Measurements from ENCODE around the gene B9D1.

DNA sequence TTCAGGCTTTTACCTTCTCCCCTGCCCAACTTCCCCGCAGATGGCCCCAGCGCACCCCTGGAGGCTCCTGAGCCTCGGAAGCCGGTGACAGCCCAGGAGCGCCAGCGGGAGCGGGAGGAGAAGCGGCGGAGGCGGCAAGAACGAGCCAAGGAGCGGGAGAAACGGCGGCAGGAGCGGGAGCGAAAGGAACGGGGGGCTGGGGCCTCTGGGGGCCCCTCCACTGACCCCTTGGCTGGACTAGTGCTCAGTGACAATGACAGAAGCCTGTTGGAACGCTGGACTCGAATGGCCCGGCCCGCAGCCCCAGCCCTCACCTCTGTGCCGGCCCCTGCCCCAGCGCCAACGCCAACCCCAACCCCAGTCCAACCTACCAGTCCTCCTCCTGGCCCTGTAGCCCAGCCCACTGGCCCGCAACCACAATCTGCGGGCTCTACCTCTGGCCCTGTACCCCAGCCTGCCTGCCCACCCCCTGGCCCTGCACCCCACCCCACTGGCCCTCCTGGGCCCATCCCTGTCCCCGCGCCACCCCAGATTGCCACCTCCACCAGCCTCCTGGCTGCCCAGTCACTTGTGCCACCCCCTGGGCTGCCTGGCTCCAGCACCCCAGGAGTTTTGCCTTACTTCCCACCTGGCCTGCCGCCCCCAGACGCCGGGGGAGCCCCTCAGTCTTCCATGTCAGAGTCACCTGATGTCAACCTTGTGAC is 19.4 kb upstream of the B9D1 start:
- TF ChIP-seq NR2F2 (IDR thresholded peaks at IDR 0.05; ENCODE audit: borderline replicate concordance, low read depth) (no peak), EP300 (IDR thresholded peaks at IDR 0.05; ENCODE audit: low read depth in 2 of 2, low read length in 2 of 2) (no peak), EP300 (CRISPR knock-in tag; IDR thresholded peaks at IDR 0.05; ENCODE audit: borderline replicate concordance) (no peak), KAT8 (CRISPR knock-in tag; IDR thresholded peaks at IDR 0.05) (no peak)
- TF ChIP-seq, protein P1, sequence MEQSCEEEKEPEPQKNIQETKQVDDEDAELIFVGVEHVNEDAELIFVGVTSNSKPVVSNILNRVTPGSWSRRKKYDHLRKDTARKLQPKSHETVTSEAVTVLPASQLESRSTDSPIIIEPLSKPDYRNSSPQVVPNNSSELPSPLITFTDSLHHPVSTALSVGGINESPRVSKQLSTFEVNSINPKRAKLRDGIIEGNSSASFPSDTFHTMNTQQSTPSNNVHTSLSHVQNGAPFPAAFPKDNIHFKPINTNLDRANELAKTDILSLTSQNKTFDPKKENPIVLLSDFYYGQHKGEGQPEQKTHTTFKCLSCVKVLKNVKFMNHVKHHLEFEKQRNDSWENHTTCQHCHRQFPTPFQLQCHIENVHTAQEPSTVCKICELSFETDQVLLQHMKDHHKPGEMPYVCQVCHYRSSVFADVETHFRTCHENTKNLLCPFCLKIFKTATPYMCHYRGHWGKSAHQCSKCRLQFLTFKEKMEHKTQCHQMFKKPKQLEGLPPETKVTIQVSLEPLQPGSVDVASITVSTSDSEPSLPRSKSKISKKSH (CRISPR knock-in tag; IDR thresholded peaks at IDR 0.05; ENCODE audit: borderline replicate concordance): no peak
